WI38 (cell line): ENCODE measurements around the gene NACC1.
A peak's percentile ranks its signal among the peaks of the same experiment; 100 is the strongest.

Source experiments
- H3K4me3 ChIP-seq: 2 replicates; pipeline ENCODE4 v1.5.1; 2011; ENCODE audit warnings: low read depth, mild to moderate bottlenecking, control low read depth, low read length
- CTCF ChIP-seq: IDR thresholded peaks from 2 replicates; pipeline ENCODE4 v1.5.1; 2012; ENCODE audit warnings: low read depth, mild to moderate bottlenecking, control low read depth, low read length

Gene NACC1

GRCh38 chr19:13155472-13156359 is 37.7 kb downstream of the NACC1 start:
- TF ChIP-seq CTCF: no peak
- H3K4me3 ChIP-seq: peak overlapping the region; percentile 76

GRCh38 chr19:13159713-13160112 is 41.6 kb downstream of the NACC1 start:
- TF ChIP-seq CTCF: no peak
- H3K4me3 ChIP-seq: no peak overlapping the region

GRCh38 chr19:13160557-13160956 is 42.5 kb downstream of the NACC1 start:
- no peak overlapping the region for H3K4me3 ChIP-seq
- no peak for TF ChIP-seq CTCF

GRCh38 chr19:13162724-13163608 is 44.9 kb downstream of the NACC1 start:
- no peak for TF ChIP-seq CTCF
- H3K4me3 ChIP-seq: peak overlapping the region; percentile 44

GRCh38 chr19:13163609-13164342 is 45.7 kb downstream of the NACC1 start:
- TF ChIP-seq CTCF: no peak
- H3K4me3 ChIP-seq: peak overlapping the region; percentile 44

GRCh38 chr19:13164343-13165161 is 46.5 kb downstream of the NACC1 start:
- TF ChIP-seq CTCF: no peak
- H3K4me3 ChIP-seq: peak overlapping the region; percentile 27
